K562 (cell line): Measurements from ENCODE around the gene ZNF740.

Experiments used
- CTCF ChIP-seq, 3 experiments: IDR thresholded peaks in 2 of 3; conservative IDR thresholded peaks in 1 of 3; 2 replicates each; pipeline ENCODE4 v1.5.1; 2011 to 2012; ENCODE audit warnings: low read length in 3 of 3, mild to moderate bottlenecking in 3 of 3, control low read depth in 2 of 3, improper control_type of control experiment in 1 of 3, inconsistent platforms in 1 of 3, low read depth in 1 of 3, mixed read lengths in 1 of 3, moderate library complexity in 1 of 3; ENCODE audit not compliant: insufficient read depth in 2 of 3
- EHMT2 ChIP-seq: fragments of 450-650 bp; IDR thresholded peaks from 2 replicates; pipeline ENCODE4 v1.6.1; 2018; ENCODE audit warnings: antibody characterized with exemption
- EP300 ChIP-seq: IDR thresholded peaks from 2 replicates; pipeline ENCODE4 v1.6.1; 2012; ENCODE audit warnings: low read length, improper control_type of control experiment
- FOXM1 ChIP-seq, 2 experiments: fragments of 450-650 bp in 1 of 2; sonication (generic) in 1 of 2; formaldehyde crosslinking in 1 of 2; IDR thresholded peaks; 2 replicates each; pipeline versions ENCODE4 v1.6.1 to v1.9.0; 2017 to 2022; ENCODE audit warnings: low read depth in 2 of 2, mild to moderate bottlenecking in 2 of 2, missing genetic modification reagents in 1 of 2, moderate library complexity in 1 of 2
- GTF3C2 ChIP-seq: IDR thresholded peaks from 3 replicates; pipeline ENCODE4 v1.6.1; 2011; ENCODE audit warnings: borderline replicate concordance, mild to moderate bottlenecking, moderate library complexity; ENCODE audit not compliant: insufficient read length; ENCODE audit errors: extremely low read depth
- HNRNPL ChIP-seq: fragments of 200-400 bp; formaldehyde crosslinking; IDR thresholded peaks from 2 replicates; pipeline ENCODE4 v1.6.1; 2017; ENCODE audit warnings: low read depth, mild to moderate bottlenecking, low read length
- NCOA2 ChIP-seq, 2 experiments: fragments of 450-650 bp; IDR thresholded peaks; 2 replicates each; pipeline ENCODE4 v1.6.1; 2018; ENCODE audit warnings: mild to moderate bottlenecking in 2 of 2, moderate library complexity in 1 of 2; ENCODE audit not compliant: partially characterized antibody in 2 of 2
- POLR2A ChIP-seq: fragments of 450-650 bp; conservative IDR thresholded peaks from 2 replicates; pipeline ENCODE4 v1.6.1; 2016
- POLR2AphosphoS5 ChIP-seq: IDR thresholded peaks from 2 replicates; pipeline ENCODE4 v1.6.1; 2011; ENCODE audit warnings: mild to moderate bottlenecking, low read depth, low read length, moderate library complexity; ENCODE audit not compliant: control insufficient read depth, insufficient read depth
- REST ChIP-seq, 2 experiments: fragments of 450-650 bp; formaldehyde crosslinking in 1 of 2; IDR thresholded peaks; 2 replicates each; pipeline versions ENCODE4 v1.4.0 to v1.6.1; 2014 to 2020; ENCODE audit warnings: mild to moderate bottlenecking in 2 of 2, borderline replicate concordance in 1 of 2, low read depth in 1 of 2
- SP2 ChIP-seq: IDR thresholded peaks from 2 replicates; pipeline ENCODE4 v1.6.1; 2011; ENCODE audit warnings: mild to moderate bottlenecking, low read depth, low read length, moderate library complexity; ENCODE audit not compliant: poor library complexity, severe bottlenecking; ENCODE audit errors: extremely low read depth
- SREBF2 ChIP-seq: sonication (generic); formaldehyde crosslinking; IDR thresholded peaks from 2 replicates; pipeline ENCODE4 v1.4.0; 2020; ENCODE audit warnings: mild to moderate bottlenecking, missing genetic modification reagents
- VEZF1 ChIP-seq: fragments of 200-800 bp; sonication (Bioruptor generic); IDR thresholded peaks from 2 replicates; pipeline ENCODE4 v1.6.1; 2017; ENCODE audit warnings: missing genetic modification characterization, missing compliant biosample characterization

GRCh38 chr12:53196486-53196885 lies 16.0 kb downstream of the ZNF740 start:
- TF ChIP-seq POLR2AphosphoS5, result no peak
- no peak for TF ChIP-seq HNRNPL
- TF ChIP-seq FOXM1 (IDR thresholded peaks at IDR 0.05; ENCODE audit: low read depth), result no peak
- TF ChIP-seq FOXM1 (CRISPR knock-in tag; IDR thresholded peaks at IDR 0.05; ENCODE audit: low read depth), result no peak
- no peak for TF ChIP-seq SREBF2 (CRISPR knock-in tag)
- TF ChIP-seq EHMT2, result no peak
- TF ChIP-seq CTCF (IDR thresholded peaks at IDR 0.05 in 2 of 3, conservative IDR thresholded peaks at IDR 0.05 in 1 of 3; ENCODE audit: insufficient read depth in 2 of 3, low read depth in 1 of 3, low read length in 3 of 3), result no peak
- TF ChIP-seq GTF3C2, result no peak
- TF ChIP-seq EP300, result no peak
- TF ChIP-seq SP2, result no peak
- no peak for TF ChIP-seq NCOA2 (IDR thresholded peaks at IDR 0.05; ENCODE audit: partially characterized antibody in 2 of 2)
- TF ChIP-seq POLR2A, result no peak
- no peak for TF ChIP-seq REST (IDR thresholded peaks at IDR 0.05; ENCODE audit: borderline replicate concordance)
- no peak for TF ChIP-seq REST (CRISPR knock-in tag; IDR thresholded peaks at IDR 0.05; ENCODE audit: low read depth)
- no peak for TF ChIP-seq VEZF1 (CRISPR knock-in tag)
